H7 (cell line): ENCODE data around the gene FAM72B. TPM values are rescaled to one million over a fixed set of nuclear protein-coding genes. Genes with fewer than 3 reads are reported as not detected.
"Not testable (repeated sequence)": the region's sequence is repeated elsewhere in the genome, so short reads cannot be mapped to it uniquely, and the experiment has no call there.

Source experiments
- DNase-seq: peaks from one replicate; pipeline ENCODE4 v3.0.0; 2012
- H3K27me3 ChIP-seq: 2 replicates; pipeline ENCODE4 v1.6.0; 2011; ENCODE audit warnings: mild to moderate bottlenecking, low read length; ENCODE audit not compliant: control insufficient read depth, insufficient read depth
- H3K36me3 ChIP-seq: replicated peaks from 2 replicates; pipeline ENCODE4 v1.5.1; 2011; ENCODE audit warnings: low read length; ENCODE audit not compliant: control insufficient read depth, insufficient read depth
- H3K4me3 ChIP-seq: 2 replicates; pipeline ENCODE4 v1.5.1; 2011; ENCODE audit warnings: low read depth, mild to moderate bottlenecking, control low read depth, low read length, moderate library complexity; ENCODE audit not compliant: insufficient read depth
- total RNA-seq: library from RNA; depleted of rRNA; stranded (reverse); fragments of >200 nt; shearing (Covaris generic); gene quantifications from 2 replicates; pipeline ENCODE4 v1.2.3, GENCODE V29; 2014; rRNA removed

Gene FAM72B
- total RNA-seq, 1 experiment from 2014 or later: 20.6 TPM

GRCh38 chr1:121140393-121140792 is 43.7 kb downstream of the FAM72B start:
- H3K36me3 ChIP-seq, DNase-seq, H3K27me3 ChIP-seq, H3K4me3 ChIP-seq: not testable (repeated sequence)

GRCh38 chr1:121131494-121131893 is 52.6 kb downstream of the FAM72B start:
- H3K27me3 ChIP-seq, H3K4me3 ChIP-seq, DNase-seq, H3K36me3 ChIP-seq: not testable (repeated sequence)

GRCh38 chr1:121118480-121118824 is 65.7 kb downstream of the FAM72B start:
- H3K36me3 ChIP-seq, H3K27me3 ChIP-seq, DNase-seq, H3K4me3 ChIP-seq: not testable (repeated sequence)

Other genes starting within 250 kb of the FAM72B start
- 36.7 and 44.1 TPM in 2 replicates for gene SRGAP2C, start 635 bp upstream of the FAM72B start, total RNA-seq